Heart right ventricle (tissue), 16 donors: ENCODE measurements around the gene SEPSECS. TPM values are rescaled to one million over a fixed set of nuclear protein-coding genes. Genes with fewer than 3 reads are reported as not detected.
A peak's percentile ranks its signal among the peaks of the same experiment; 100 is the strongest.

Experiments used
- ATAC-seq, 8 donors: fragments of 200-7000 bp; cut with Tn5 transposase; one replicate each; pipeline ENCODE4 v1.9.1; 2020; ENCODE audit warnings: mild to moderate bottlenecking in 8 of 8, moderate library complexity in 8 of 8, moderate number of reproducible peaks in 1 of 8
- DNase-seq, 2 donors: peaks; one replicate each; pipeline ENCODE4 v3.0.0-alpha.2; 2020
- H3K27ac ChIP-seq, 10 donors: fragments of 200-600 bp; sonication (generic) in 2 of 10; one replicate each; pipeline versions ENCODE4 v1.5.0 to v1.8.0; 2020 to 2022; ENCODE audit warnings: mild to moderate bottlenecking in 3 of 10
- H3K27me3 ChIP-seq, 7 donors: fragments of 200-600 bp; one replicate each; pipeline ENCODE4 v1.8.0; 2021 to 2022; ENCODE audit warnings: mild to moderate bottlenecking in 2 of 7
- H3K36me3 ChIP-seq, 9 donors: fragments of 200-600 bp; sonication (generic) in 1 of 9; one replicate each; pipeline versions ENCODE4 v1.5.0 to v1.8.0; 2020 to 2022; ENCODE audit warnings: mild to moderate bottlenecking in 2 of 9
- H3K4me1 ChIP-seq, 9 donors: fragments of 200-600 bp; sonication (generic) in 1 of 9; one replicate each; pipeline versions ENCODE4 v1.5.0 to v1.8.0; 2020 to 2022; ENCODE audit warnings: mild to moderate bottlenecking in 4 of 9
- H3K4me3 ChIP-seq, 10 donors: fragments of 200-600 bp; sonication (generic) in 2 of 10; one replicate each; pipeline versions ENCODE4 v1.5.0 to v1.8.0; 2020 to 2022; ENCODE audit warnings: mild to moderate bottlenecking in 7 of 10, moderate library complexity in 2 of 10
- H3K9me3 ChIP-seq, 11 donors: fragments of 200-600 bp in 10 of 11; sonication (generic) in 2 of 11; one replicate each; pipeline versions ENCODE4 v1.5.0 to v1.8.0; 2013 to 2022; ENCODE audit warnings: mild to moderate bottlenecking in 2 of 11, control low read depth in 1 of 11, moderate library complexity in 1 of 11
- CTCF ChIP-seq, 9 donors: fragments of 200-600 bp; sonication (generic) in 2 of 9; IDR thresholded peaks; one replicate each; pipeline versions ENCODE4 v1.5.0 to v1.8.0; 2021 to 2022; ENCODE audit warnings: antibody characterized with exemption in 9 of 9, mild to moderate bottlenecking in 5 of 9, moderate library complexity in 1 of 9
- WGBS, 2 donors: extraction: QIAGEN DNeasy Blood & Tissue Kit; methylation state at CpG; one replicate each; pipeline ENCODE4 v1.1.7; 2013; ENCODE audit warnings: inconsistent platforms in 1 of 2; 5-methylcytosine and 5-hydroxymethylcytosine counted together
- intact Hi-C, 10 donors: fragments of 100-400 bp; cut with DNase I; formaldehyde crosslinking; loops; one replicate each; pipeline versions ENCODE4 v1.11.1 to v1.14.2; 2022
- polyA plus RNA-seq, 2 donors: library from polyadenylated mRNA; stranded (reverse); fragments of 200-250 nt; gene quantifications; one replicate each; pipeline ENCODE4 v1.2.3, GENCODE V29; 2013
- total RNA-seq, 10 donors: library from RNA; stranded (reverse); fragmentation: NEBNext Ultra II Directional in 3 of 10; extraction: Animal tissue kit (Norgen Biotek cat#: 25700) in 3 of 10; gene quantifications; one replicate each; pipeline versions ENCODE4 v1.2.1 to v1.2.4, GENCODE V29; 2021 to 2023
- donor health status: Arrhythmogenic right ventricular cardiomyopathy.
- donor health status: ischemic (EF 13 %, LVEDD 7.1; RV severe dilation, severe dysfunction).
- donor health status: healthy with polysubstance abuse.
- donor health status: DM: no; HTN: yes; CAD: no.
- donor health status: DM: no; HTN: no; CAD: no.
- donor health status: ischemic (EF 25% LVEDD 6.9; RV normal size, moderate dysfunction).
- donor health status: ischemic (EF 25% LVEDD 5.7; RV mildly dilated, moderate dysfunction).
- donor health status: healthy.
- donor health status: DM: yes; HTN: yes; CAD: no.
- donor health status: Ischemic cardiomyopathy.
- donor health status: ischemic (EF 35%, LVEDD 5.7; RV mildly dilated, moderate dysfunction).
- donor health status: nonischemic (EF 11% LVEDD 7.7; RV severe dilation, severe dysfunction).
- donor health status: DM: yes; HTN: yes; CAD: no.
- donor health status: PGD.
- donor health status: ischemic (EF 29% LVEDD 5.4; RV normal size, mild dysfunction).
- donor health status: nonischemic (EF 23%, LVEDD 6.1; RV moderate dilation, normal function).

The SEPSECS gene
- total and polyA plus RNA-seq, 12 donors = 1.3 to 9.1 (median 6.0) TPM

- ATAC-seq = no peak
- TF ChIP-seq CTCF (IDR thresholded peaks at IDR 0.05) = no peak
- Histone ChIP-seq H3K4me3 (no peak overlapping the region), H3K4me1 (no peaks in the 10 kb centered on the region), H3K27ac (no peak overlapping the region), H3K9me3 (no peaks in the 10 kb centered on the region), H3K27me3 (no peaks in the 10 kb centered on the region), H3K36me3 (peaks cover 0 to 68% (median 15%) of the 10 kb centered on the region in 9 donors)
- intact Hi-C loops = no loop called here
- 91% methylated on average over 3 of the region's 3 CpGs for WGBS, 2 donors
- DNase-seq = no peak
These were observed 37.0 kb downstream of the SEPSECS start for GRCh38 chr4:25123236-25123635.

DNA sequence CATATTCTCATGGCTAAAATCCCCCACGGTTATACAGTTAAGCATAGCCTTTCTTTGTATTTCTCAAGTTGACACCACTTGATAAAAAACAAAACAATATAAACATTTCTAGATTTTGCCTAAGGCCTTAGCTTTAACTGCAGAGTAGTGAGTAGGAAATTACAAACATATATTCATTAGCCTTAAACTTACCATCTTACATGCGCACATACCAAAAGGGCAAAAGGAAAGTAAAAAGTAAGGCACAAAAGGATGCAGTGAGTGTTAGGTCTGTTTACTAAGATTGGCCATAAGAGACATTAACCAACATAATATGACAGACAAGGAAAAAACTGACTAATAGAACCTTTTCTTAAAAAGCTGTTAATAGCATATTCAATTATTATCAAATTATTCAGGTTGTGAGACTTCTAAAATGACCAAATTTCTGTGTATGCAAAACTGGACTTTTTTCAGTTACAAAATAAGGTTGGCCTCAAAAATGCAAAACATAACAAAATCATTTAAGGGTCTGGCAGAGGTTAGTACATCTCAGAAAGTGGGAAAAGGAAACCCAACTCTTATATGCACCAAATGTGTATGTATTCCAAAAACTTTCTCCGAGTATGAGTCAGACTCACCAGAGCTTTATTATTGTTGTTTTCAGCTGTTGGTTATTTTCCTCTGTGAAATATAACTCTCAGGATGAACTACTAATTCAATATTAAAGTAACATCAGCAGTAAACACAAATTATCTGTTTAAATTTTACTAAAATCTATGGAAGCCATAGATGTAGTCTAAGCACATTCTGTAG lies 39.9 kb downstream of the SEPSECS start:
- Histone ChIP-seq H3K4me3 (no peak overlapping the region), H3K27ac (no peak overlapping the region), H3K27me3 (no peaks in the 10 kb centered on the region), H3K4me1 (no peaks in the 10 kb centered on the region), H3K9me3 (no peaks in the 10 kb centered on the region), H3K36me3 (peaks cover 0 to 46% (median 15%) of the 10 kb centered on the region in 9 donors)
- WGBS, 2 donors = 92% methylated on average over 3 of the region's 3 CpGs
- ATAC-seq (no peak), DNase-seq (no peak)
- intact Hi-C loops = no loop called here
- TF ChIP-seq CTCF (IDR thresholded peaks at IDR 0.05) = no peak

- no peak for TF ChIP-seq CTCF (IDR thresholded peaks at IDR 0.05)
- no peaks in the 10 kb centered on the region for H3K9me3 ChIP-seq
- H3K36me3 ChIP-seq = peaks cover 0 to 22% (median 1%) of the 10 kb centered on the region in 9 donors
- intact Hi-C loops = no loop called here
- ATAC-seq = no peak
- H3K27ac ChIP-seq = no peak overlapping the region
- WGBS, 2 donors = 95% methylated on average over 6 of the region's 6 CpGs
- no peak overlapping the region for H3K4me3 ChIP-seq
- no peak for DNase-seq
- no peaks in the 10 kb centered on the region for H3K4me1 ChIP-seq
- no peaks in the 10 kb centered on the region for H3K27me3 ChIP-seq
These were observed 42.4 kb downstream of the SEPSECS start for GRCh38 chr4:25117716-25118472.

- no peak for TF ChIP-seq CTCF (IDR thresholded peaks at IDR 0.05)
These were observed 43.0 kb downstream of the SEPSECS start for GRCh38 chr4:25117274-25117673.

More at GRCh38 chr4:25117274-25117673, 43.0 kb downstream of the SEPSECS start:
- Histone ChIP-seq H3K4me1 (no peaks in the 10 kb centered on the region), H3K36me3 (peaks cover 0 to 16% (median 0%) of the 10 kb centered on the region in 9 donors), H3K27ac (no peak overlapping the region), H3K27me3 (no peaks in the 10 kb centered on the region), H3K4me3 (no peak overlapping the region), H3K9me3 (no peaks in the 10 kb centered on the region)
- DNase-seq = no peak
- ATAC-seq = peak in 1 of 8 donors; percentile 22
- WGBS, 2 donors = 84 to 95% methylated on average over 4 of the region's 4 CpGs
- intact Hi-C loops = no loop called here
